GM12873 (cell line): ENCODE results near the gene PHYKPL.

Source experiments
- TF ChIP-seq, protein P1 (sequence below): IDR thresholded peaks from 2 replicates; pipeline ENCODE4 v1.5.1; 2012; ENCODE audit warnings: low read depth, mild to moderate bottlenecking, moderate library complexity, low read length, control low read depth; ENCODE audit not compliant: insufficient read depth; ENCODE audit errors: missing control alignments

PHYKPL gene

DNA sequence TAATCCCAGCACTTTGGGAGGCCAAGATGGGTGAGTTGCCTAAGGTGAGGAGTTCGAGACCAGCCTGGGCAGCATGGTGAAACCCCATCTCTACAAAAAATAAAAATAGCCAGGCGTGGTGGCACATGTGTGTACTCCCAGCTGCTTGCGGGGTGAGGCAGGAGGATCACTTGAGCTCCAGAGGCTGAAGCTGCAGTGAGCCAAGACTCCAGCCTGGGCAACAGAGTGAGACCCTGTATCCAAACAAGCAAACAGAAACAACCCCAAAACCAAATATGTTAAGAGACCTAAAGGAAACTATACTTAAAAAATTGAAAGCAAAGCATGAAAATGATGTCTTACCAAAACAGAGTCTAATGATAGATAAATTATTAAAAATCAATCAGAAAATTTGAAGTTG is 15.8 kb downstream of the PHYKPL start:
- TF ChIP-seq, protein P1, sequence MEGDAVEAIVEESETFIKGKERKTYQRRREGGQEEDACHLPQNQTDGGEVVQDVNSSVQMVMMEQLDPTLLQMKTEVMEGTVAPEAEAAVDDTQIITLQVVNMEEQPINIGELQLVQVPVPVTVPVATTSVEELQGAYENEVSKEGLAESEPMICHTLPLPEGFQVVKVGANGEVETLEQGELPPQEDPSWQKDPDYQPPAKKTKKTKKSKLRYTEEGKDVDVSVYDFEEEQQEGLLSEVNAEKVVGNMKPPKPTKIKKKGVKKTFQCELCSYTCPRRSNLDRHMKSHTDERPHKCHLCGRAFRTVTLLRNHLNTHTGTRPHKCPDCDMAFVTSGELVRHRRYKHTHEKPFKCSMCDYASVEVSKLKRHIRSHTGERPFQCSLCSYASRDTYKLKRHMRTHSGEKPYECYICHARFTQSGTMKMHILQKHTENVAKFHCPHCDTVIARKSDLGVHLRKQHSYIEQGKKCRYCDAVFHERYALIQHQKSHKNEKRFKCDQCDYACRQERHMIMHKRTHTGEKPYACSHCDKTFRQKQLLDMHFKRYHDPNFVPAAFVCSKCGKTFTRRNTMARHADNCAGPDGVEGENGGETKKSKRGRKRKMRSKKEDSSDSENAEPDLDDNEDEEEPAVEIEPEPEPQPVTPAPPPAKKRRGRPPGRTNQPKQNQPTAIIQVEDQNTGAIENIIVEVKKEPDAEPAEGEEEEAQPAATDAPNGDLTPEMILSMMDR, result no peak

DNA sequence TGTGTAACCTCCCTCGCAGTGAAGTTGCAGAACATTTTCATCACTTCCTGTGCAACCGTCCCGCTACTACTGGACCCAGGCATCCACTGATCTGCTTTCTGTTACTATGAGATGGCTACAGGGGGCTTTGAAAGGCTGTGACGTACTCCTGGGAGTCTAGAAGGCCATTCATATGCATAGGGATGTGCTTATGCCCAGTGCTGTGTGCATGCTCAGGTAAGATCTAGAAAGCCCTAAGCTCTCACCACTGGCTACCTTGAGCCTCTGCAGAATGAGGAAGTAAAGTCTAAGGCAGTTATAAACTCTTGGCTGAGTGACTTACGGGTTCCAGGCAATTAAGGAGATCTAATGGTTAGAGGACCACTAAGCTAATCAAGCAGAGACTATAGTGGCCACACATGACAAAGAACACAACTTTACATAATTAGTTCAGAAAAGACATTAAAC is 16.5 kb downstream of the PHYKPL start:
- TF ChIP-seq, protein P1, result no peak

DNA sequence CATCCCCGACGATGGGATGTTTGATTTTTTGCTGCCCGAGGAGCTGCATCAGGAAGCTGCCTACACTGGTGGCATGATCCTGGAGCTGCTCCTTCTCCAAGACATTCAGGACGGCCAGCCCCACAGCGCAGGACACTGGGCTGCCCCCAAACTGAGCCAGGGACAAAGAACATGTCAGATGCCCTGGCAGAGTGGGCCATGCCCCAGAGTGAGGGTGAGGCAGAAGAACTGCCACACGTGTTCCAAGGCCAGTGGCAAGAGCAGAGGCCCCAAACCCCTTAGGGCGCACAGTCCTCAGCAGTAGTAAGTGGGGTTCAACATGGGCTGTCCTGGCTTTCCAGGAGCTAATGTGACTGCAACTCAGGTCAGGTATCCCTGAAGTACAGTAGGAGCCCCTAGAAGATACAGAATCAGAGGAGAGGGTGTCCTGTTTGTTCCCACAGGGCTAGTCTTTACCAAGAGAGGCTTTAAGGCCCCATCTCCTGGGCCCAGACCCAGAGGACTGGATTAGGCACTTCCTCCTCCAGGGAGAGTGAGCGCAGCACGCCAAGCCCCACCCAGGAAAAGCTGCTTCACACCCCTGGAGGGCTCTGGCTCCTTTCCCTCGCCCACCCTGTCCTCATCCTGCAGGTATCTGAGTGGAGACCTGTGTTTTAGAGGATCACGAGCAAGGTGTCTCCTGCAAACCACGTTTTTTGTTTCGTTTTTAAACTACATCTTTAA is 17.2 kb downstream of the PHYKPL start:
- TF ChIP-seq, protein P1, result no peak

DNA sequence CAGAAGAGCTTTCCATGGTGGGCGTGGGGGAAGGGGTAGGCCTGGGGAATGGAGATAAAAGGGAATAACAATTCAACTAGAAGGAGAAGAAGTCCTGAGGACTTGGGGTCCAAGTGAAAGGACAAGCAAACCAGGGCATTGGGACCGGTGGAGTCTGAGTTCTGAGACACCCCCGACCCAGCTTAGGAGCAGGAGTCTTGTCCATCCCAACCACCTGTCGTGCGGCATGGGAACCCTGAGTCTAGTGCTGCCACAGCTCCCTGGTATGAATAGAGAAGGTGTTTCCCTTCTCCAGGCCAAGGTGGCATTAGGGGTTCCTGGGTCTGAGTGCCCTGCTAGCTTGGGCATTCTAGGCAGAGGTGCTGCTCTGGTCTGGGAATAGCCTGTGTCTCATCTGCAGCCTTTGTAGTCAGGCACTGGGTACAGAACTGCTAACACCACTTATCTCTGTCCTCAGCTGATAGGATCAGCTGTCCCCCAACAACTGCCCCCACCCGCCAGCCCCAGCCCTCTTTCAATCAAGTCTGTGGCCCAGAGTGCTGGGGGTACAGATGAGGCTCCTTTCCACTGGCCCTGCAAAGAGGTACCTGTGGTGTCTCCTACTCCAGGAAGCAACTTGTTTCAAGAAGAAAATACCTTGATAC is 18.3 kb downstream of the PHYKPL start:
- TF ChIP-seq, protein P1, result no peak

DNA sequence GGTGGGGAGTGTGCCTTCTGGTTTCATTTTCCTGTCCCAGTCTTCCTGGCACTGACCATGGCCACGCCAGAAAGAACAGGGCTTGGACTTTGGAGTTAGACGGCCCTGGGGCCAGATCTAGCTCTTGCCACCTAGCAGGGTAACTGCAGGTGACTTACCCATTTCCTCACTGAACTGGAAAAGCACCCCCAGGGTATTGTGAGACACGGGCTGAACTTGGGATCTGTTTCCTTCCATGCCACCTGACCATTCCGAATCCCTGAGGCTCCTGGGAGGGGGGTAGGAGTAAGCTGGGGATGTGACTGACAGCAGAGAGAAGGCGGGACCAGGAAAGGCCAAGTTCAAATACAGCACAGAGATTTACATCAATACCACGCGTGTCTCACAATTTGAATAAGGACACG is 18.9 kb downstream of the PHYKPL start:
- TF ChIP-seq, protein P1, result no peak

DNA sequence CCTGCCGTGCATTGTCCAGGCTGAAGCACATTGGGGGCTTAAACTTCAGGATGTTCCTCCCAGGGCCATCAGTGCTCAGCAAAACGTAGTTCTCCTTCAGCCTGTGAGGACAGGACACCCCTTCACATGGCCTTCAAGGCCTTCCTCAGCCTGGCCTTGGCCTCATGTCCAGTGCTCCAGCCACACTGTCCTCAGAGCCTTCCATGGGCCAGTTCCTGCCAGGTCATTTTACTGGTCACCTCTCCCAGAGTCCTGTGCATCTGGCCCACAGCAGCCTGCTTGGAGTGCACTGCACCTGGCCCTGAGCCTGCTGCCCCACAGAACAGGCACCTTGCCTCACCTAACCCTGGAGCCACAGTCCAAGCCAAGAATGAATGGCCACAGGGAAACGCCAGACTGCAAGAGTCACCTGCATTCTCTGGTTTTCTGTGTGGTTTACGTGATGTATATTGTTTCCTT is 19.6 kb downstream of the PHYKPL start:
- TF ChIP-seq, protein P1, result no peak

DNA sequence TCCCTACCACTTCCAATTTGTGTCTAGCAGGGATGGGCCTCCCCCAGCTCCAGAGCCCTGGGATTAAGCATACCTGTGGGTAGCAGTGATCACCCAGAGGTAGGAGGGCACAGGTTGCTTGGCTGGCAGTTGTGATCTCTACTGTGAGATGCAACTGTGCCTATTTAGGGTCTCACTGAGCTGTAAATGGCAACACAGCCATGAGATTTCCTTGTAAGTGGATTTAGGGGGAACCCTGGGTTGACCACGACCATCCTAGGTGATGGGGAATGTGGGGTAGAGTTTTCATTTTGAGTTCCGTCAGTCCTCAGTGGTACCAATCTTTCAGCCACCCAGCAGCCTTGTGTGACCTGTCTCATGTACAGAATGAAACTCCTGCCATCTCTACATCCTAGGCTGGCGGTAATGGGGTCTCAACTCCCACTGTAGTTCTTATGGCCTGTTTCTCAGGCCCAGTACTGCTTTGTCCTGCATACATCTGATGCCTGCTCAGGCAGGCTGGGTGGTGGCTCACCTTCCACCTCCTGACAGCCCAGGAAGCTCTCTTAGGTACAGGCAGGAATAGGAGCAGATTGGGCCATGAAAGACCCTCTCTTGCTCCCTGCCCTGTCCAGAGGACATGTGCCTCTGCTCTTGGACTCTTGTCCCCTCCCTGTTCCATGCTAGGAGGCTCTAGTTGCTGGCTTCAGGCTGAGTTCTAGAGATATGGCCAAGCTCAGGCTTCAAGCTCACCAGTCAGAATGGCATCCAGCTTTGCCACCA is 20.2 kb downstream of the PHYKPL start:
- TF ChIP-seq, protein P1, result no peak
